Fibroblast of upper back skin (primary cell): ENCODE results near the gene MYOC.
A peak's percentile ranks its signal among the peaks of the same experiment; 100 is the strongest.
"Not testable (repeated sequence)": the region's sequence is repeated elsewhere in the genome, so short reads cannot be mapped to it uniquely, and the experiment has no call there.

ENCODE experiments used
- DNase-seq: peaks from one replicate; pipeline ENCODE4 v3.0.0-alpha.2; 2013

The MYOC gene

GRCh38 chr1:171646249-171646560 lies 6.3 kb downstream of the MYOC start:
- no peak for DNase-seq

DNA sequence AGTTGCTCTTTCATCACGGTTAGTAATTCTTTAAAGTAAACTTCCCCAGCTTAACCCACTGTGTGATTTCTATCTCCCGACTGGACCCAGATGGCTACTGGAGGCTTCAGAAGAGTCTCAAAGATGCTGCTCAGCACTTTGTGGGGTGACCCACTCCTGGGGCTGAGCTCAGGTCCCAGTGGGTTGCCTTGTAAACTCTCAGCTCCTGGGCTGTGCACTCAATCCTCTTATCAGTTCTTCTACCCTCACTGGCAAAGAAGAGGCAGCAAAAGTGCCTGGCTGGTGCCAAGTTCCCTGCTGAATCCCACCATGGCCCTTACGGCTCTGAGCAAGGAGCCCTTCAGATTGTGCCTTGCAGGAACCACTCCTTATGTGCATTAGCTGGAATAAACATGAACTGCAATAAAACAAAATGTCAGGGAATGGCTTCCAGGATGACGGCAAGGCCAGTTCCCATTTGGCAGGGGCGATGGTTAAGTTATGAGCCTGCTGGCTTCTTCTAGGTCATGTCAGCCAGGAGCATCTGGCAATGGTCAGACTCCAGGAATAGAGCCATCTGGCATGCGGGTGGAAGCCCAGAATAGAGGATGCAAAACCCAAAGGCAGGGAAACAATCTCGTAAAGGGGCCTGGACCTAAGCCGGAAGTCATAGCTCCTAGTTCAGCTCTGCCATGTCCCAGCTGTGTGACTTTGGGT lies 6.8 kb downstream of the MYOC start:
- DNase-seq: peak; percentile 41

DNA sequence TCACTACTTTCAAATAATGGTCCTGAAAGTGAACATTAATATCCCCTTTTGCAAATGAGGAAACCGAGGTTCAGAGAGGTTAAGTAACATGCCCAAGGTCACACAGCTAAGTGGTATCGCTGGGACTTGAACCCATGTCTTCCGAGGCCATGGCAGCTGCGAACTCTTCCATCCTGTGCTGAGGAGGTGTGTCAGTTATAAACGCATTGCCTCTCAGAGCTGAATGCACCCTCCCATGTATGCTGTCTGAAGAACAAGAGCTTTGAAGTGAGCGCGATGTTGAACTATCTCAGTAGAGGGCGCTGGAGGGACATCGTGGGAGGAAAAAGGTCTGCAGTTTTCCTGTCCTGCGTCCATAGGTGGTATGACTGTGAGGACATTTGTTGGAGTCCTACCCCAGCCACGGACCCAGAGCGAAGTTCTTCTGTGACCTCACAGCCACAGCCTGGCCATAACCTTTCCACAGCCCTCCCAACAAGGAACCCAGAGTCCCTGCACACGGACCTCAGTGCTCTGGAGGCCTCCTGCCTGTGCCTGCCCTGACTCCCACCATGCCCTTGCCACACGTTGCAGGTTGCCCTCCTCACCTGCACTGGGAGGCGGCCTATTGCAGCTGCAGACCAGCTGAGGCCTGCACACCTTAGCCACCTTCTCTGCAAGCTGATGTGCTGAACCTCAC lies 7.5 kb downstream of the MYOC start:
- peak; percentile 84 for DNase-seq

DNA sequence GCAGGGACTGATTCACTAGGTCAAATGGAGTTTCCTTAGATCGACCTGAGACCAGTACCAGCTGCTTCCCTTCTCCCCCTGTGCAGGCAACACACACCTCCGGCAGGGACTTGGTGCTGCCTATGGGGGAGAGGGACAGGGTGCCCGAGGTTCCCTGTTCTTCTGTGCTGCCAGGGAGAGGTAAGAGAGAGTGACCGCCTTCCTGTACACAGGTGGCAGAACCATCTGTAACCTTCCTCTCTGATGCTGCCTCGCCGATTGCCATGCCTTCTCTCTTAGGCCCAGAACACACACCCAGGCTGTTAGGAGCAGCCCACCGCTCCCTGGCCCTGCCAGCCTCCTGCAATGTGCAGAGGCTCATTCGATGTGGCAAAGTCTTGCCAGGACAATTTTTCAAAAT lies 9.3 kb downstream of the MYOC start:
- no peak for DNase-seq

- DNase-seq: no peak
These were observed 10.3 kb downstream of the MYOC start for GRCh38 chr1:171642197-171642596.

DNA sequence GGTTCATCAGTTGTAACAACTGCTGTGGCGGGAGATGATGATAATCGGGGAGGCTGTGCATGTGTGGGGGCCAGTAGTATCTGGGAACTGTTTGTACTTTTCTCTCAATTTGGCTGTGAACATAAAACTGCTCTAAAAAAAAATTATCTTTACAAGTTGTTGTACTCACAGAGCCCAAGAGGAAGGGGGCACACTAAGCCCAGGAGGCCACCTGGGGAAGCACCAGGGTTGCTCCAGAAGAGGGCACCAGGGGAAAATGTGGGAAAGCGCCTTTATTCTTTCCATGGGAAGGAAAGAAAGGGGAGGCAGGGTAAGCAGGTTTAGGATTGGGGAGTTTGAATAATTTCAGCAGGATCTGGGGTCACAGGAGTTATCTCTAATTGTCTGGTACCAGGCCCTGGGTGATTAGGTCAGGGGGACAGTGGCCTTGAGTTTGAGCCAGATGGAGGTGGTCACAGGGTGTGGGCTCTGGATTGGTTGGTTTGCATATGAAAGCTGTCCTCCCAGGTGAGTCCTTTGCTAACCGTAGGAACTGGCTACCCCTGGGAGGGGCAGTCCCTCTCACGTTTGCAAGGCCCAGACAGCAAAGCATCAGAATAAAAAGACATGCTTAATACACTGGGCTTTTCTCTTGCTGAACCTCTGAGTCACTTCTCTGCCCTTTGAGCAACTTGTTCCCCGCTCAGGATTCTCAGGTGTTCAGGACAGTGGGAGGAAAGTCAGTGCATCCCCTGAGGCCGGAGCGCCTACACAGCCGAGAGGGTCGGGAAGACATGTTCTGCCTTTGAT lies 11.2 kb downstream of the MYOC start:
- no peak for DNase-seq

DNA sequence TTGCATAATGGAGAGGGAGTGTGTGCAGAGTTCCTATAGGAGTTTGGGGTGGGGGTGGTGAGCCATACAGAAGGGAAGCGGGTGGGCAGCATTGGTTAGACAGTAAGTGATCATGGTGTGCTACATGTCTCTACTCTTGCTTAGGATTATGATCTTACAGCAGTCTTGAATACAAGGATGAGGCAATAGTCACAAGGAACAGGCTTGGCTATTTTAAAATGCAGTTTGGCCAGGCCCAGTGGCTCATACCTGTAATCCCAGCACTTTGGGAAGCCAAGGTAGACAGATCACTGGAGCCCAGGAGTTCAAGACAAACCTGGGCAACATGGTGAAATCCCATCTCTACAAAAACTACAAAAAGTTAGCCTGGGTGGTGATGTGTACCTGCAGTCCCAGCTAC lies 12.3 kb downstream of the MYOC start:
- no peak for DNase-seq

GRCh38 chr1:171637928-171638576 lies 14.4 kb downstream of the MYOC start:
- DNase-seq: no peak

DNA sequence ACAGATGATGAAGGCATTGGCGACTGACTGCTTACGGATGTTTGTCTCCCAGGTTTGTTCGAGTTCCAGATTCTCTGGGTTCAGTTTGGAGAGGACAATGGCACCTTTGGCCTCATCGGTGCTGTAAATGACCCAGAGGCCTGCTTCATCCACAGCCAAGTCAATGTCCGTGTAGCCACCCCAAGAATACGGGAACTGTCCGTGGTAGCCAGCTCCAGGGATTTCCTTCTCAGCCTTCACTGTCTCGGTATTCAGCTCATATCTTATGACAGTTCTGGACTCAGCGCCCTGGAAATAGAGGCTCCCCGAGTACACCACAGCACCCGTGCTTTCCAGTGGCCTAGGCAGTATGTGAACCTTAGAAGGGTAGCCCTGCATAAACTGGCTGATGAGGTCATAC lies 16.3 kb downstream of the MYOC start:
- no peak for DNase-seq

- no peak for DNase-seq
These were observed 16.8 kb downstream of the MYOC start for GRCh38 chr1:171635661-171636060.

GRCh38 chr1:171628225-171628624 lies 24.3 kb downstream of the MYOC start:
- no peak for DNase-seq

GRCh38 chr1:171627020-171627419 lies 25.5 kb downstream of the MYOC start:
- no peak for DNase-seq

- DNase-seq: no peak
These were observed 27.3 kb downstream of the MYOC start for GRCh38 chr1:171625225-171625624.

DNA sequence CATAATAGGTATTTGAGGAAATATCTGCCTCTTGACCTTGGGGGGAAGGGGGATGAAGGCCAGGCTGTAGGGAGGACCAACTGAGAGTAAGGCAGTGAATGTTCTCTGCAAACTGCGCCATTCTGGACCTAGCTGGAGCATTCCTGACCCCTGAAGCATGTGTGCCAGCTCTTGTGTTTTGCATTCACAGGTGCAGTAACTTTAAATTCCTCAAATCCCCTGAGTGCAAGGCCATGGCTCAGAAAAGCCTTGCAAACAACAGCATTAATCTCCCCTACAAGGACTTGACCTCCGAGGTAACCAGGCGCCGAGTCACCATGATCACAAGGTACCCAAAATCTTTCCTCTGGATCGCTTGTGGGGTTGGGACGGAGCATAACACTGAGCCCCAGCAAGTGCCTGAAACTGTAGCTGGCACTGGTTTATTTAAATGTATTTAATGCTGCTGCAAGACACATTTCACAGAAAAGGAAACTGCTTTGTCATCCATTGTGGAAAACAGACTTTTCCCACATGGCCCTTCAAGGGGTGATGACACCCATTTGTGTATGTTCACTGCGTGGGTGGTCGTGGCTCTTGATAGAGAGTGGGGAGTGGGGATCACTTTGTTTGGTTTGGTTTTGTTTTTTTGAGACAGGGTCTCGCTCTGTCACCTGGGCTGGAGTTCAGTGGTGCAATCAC lies 28.7 kb downstream of the MYOC start:
- no peak for DNase-seq

DNA sequence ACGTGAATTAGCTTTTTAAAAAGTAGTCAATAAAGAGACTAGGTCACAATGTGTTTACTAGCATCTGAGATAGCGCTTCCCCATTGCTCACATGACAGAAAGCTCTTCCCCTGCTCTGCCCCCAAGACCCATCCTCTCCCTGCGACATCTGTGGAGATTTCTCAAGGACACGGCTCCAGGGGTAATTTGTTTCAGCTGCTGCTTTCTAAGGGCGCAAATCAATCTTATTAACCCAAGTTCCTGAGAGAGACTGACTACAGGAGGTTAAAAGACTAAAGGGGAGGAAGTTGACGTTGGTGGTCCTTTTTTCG lies 30.4 kb downstream of the MYOC start, which contains the start of gene MYOCOS:
MYOCOS (plus strand) TSS at position 92 of the 311 bp plus-strand sequence. CDS start 1,641 bp downstream, outside the sequence.
- no peak for DNase-seq

GRCh38 chr1:171616586-171616985 lies 35.9 kb downstream of the MYOC start:
- no peak for DNase-seq

GRCh38 chr1:171615122-171615906 lies 37.2 kb downstream of the MYOC start:
- DNase-seq: not testable (repeated sequence)

GRCh38 chr1:171613282-171613681 lies 39.2 kb downstream of the MYOC start:
- DNase-seq: no peak

DNA sequence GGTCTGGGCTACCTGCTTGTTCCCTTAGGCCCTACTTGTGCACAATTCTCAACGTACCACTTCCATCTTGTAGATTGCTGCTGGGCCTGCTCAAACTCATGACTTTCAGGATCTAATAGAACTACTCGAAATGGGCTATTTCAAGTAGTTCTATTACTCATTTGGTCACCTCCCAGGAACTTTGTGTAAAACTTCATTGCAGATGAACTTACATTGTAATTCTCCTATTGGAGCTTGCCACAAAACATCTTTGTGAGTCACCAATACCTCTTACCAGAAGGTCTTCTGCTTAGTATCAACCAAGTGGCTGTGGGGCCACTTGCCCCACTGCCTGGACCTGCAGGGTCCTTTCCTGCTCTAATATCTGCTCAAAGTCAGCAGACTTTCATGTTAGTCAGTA lies 41.2 kb downstream of the MYOC start:
- DNase-seq: no peak

GRCh38 chr1:171610385-171610784 lies 42.1 kb downstream of the MYOC start:
- DNase-seq: no peak

DNA sequence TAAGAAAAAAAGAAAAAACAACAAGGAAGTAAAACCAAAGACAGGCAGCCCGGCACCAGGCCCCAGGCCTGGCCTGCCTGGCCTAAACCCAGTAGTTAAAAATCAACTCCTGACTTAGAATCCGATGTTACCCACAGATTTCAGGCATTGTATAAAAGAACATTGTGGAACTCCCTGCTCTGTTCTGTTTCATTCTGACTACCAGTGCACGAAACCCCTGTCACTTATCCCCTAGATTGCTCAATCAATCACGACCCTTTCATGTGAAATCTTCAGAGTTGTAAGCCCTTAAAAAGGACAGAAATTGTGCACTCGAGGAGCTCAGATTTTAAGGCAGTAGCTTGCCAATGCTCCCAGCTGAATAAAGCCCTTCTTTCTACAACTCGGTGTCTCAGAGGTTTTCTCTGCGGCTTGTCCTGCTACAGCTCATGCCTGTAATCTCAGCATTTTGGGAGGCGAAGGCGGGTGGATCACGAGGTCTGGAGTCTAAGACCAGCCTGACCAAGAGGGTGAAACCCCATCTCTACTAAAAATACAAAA lies 46.0 kb downstream of the MYOC start:
- DNase-seq: no peak

GRCh38 chr1:171603042-171603441 lies 49.4 kb downstream of the MYOC start:
- DNase-seq: not testable (repeated sequence)
